OCI-LY3 (cell line): Measurements from ENCODE around the gene ATF4.

Source experiments
- H2AFZ ChIP-seq: fragments of 200-600, 300-600 bp; shearing (Covaris generic); 2 replicates; pipeline ENCODE4 v1.6.0; 2014; ENCODE audit warnings: antibody characterized with exemption, low read depth, low read length
- H3K27ac ChIP-seq: fragments of 200-600, 300-600 bp; sonication (generic); 2 replicates; pipeline ENCODE4 v1.5.1; 2014; ENCODE audit warnings: mild to moderate bottlenecking, low read length, moderate library complexity, mixed read lengths
- H3K27me3 ChIP-seq: fragments of 200-600, 300-600 bp; sonication (generic); 2 replicates; pipeline ENCODE4 v1.6.1; 2014; ENCODE audit warnings: low read depth, low read length, mixed read lengths
- H3K36me3 ChIP-seq: fragments of 200-600, 300-600 bp; sonication (generic); replicated peaks from 2 replicates; pipeline ENCODE3; 2014; ENCODE audit warnings: low read depth, low read length, mixed read lengths
- H3K4me1 ChIP-seq: fragments of 300-600, 200-600 bp; sonication (generic); 2 replicates; pipeline ENCODE4 v1.6.1; 2014; ENCODE audit warnings: low read length, mixed read lengths
- H3K4me2 ChIP-seq: fragments of 200-600, 300-600 bp; sonication (generic); 2 replicates; pipeline ENCODE4 v1.6.1; 2014; ENCODE audit warnings: low read length, mixed read lengths
- H3K4me3 ChIP-seq: fragments of 300-600, 200-600 bp; sonication (generic); 2 replicates; pipeline ENCODE4 v1.5.1; 2014; ENCODE audit warnings: antibody characterized with exemption, mild to moderate bottlenecking, low read length, moderate library complexity
- H3K79me2 ChIP-seq: fragments of 300-600, 200-600 bp; shearing (Covaris generic); 2 replicates; pipeline ENCODE4 v1.6.1; 2014; ENCODE audit warnings: mild to moderate bottlenecking, low read length, mixed read lengths
- H3K9ac ChIP-seq: fragments of 300-600, 200-600 bp; shearing (Covaris generic); 2 replicates; pipeline ENCODE4 v1.6.0; 2014; ENCODE audit warnings: mild to moderate bottlenecking, low read length, moderate library complexity
- H3K9me3 ChIP-seq: fragments of 200-600, 300-600 bp; shearing (Covaris generic); 2 replicates; pipeline ENCODE4 v1.6.1; 2014; ENCODE audit warnings: low read length, mixed read lengths; ENCODE audit not compliant: insufficient read depth
- H4K20me1 ChIP-seq: fragments of 200-600, 300-600 bp; sonication (generic); 2 replicates; pipeline ENCODE4 v1.6.1; 2016; ENCODE audit warnings: low read length, mixed read lengths; ENCODE audit not compliant: insufficient read depth
- CTCF ChIP-seq: fragments of 200-600, 300-600 bp; sonication (generic); IDR thresholded peaks from 2 replicates; pipeline ENCODE4 v1.5.1; 2014; ENCODE audit warnings: antibody characterized with exemption, low read length, low read depth
- EZH2phosphoT487 ChIP-seq: fragments of 200-600 bp; shearing (Covaris generic); IDR thresholded peaks from 2 replicates; pipeline ENCODE4 v1.6.1; 2018; ENCODE audit warnings: antibody characterized with exemption, mixed run types, low read depth

The ATF4 gene

DNA sequence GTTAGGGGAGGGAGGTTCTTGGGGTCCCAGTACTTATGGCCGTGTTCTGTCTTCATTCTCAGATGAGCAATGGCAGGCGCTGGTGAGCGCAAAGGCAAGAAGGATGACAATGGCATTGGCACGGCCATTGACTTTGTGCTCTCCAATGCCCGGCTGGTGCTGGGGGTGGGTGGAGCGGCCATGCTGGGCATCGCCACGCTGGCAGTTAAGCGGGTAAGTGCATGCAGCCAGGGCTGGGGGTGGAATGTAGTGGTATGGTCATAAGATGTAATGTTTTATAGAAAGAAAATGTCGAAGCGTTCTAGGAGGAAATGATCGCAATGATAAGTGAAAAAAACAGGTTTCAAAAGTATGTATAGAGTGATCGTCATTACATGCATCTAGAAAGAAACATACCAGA is 9.1 kb upstream of the ATF4 start:
- H3K9ac ChIP-seq: no peak overlapping the region
- H4K20me1 ChIP-seq: peaks cover 19% of the 10 kb centered on the region
- no peak overlapping the region for H3K4me2 ChIP-seq
- H3K36me3 ChIP-seq: peaks cover 72% of the 10 kb centered on the region
- H3K27ac ChIP-seq: no peak overlapping the region
- no peaks in the 10 kb centered on the region for H3K27me3 ChIP-seq
- H3K9me3 ChIP-seq: no peaks in the 10 kb centered on the region
- TF ChIP-seq CTCF (no peak), EZH2phosphoT487 (no peak)
- peaks cover 41% of the 10 kb centered on the region for H3K4me1 ChIP-seq
- peaks cover 78% of the 10 kb centered on the region for H3K79me2 ChIP-seq
- no peak overlapping the region for H3K4me3 ChIP-seq
- no peak overlapping the region for H2AFZ ChIP-seq

- no peaks in the 10 kb centered on the region for H3K27me3 ChIP-seq
Measured at GRCh38 chr22:39512026-39512425, 8.3 kb upstream of the ATF4 start.

GRCh38 chr22:39513791-39514190 is 6.6 kb upstream of the ATF4 start:
- no peak overlapping the region for H3K4me2 ChIP-seq
- no peaks in the 10 kb centered on the region for H3K27me3 ChIP-seq
- no peak overlapping the region for H3K27ac ChIP-seq
- peaks cover 19% of the 10 kb centered on the region for H4K20me1 ChIP-seq
- no peaks in the 10 kb centered on the region for H3K9me3 ChIP-seq
- H3K79me2 ChIP-seq: peaks cover 76% of the 10 kb centered on the region
- H2AFZ ChIP-seq: no peak overlapping the region
- peaks cover 41% of the 10 kb centered on the region for H3K4me1 ChIP-seq
- peaks cover 63% of the 10 kb centered on the region for H3K36me3 ChIP-seq
- H3K4me3 ChIP-seq: no peak overlapping the region
- TF ChIP-seq EZH2phosphoT487: no peak
- TF ChIP-seq CTCF: no peak
- no peak overlapping the region for H3K9ac ChIP-seq

More at GRCh38 chr22:39512026-39512425, 8.3 kb upstream of the ATF4 start:
- Histone ChIP-seq H3K36me3 (peaks cover 68% of the 10 kb centered on the region), H4K20me1 (peaks cover 19% of the 10 kb centered on the region), H3K4me2 (no peak overlapping the region), H3K79me2 (peaks cover 75% of the 10 kb centered on the region), H3K4me3 (no peak overlapping the region), H3K9ac (no peak overlapping the region), H2AFZ (no peak overlapping the region), H3K4me1 (peaks cover 43% of the 10 kb centered on the region), H3K27ac (no peak overlapping the region), H3K9me3 (no peaks in the 10 kb centered on the region)
- TF ChIP-seq CTCF (no peak), EZH2phosphoT487 (no peak)

GRCh38 chr22:39514373-39514973 is 5.9 kb upstream of the ATF4 start:
- H4K20me1 ChIP-seq: peaks cover 18% of the 10 kb centered on the region
- H3K9ac ChIP-seq: no peak overlapping the region
- H3K9me3 ChIP-seq: no peaks in the 10 kb centered on the region
- peaks cover 76% of the 10 kb centered on the region for H3K79me2 ChIP-seq
- H3K4me1 ChIP-seq: peaks cover 38% of the 10 kb centered on the region
- H3K27ac ChIP-seq: peak overlapping the region; percentile 65; the same call in 1 of the 2 replicates
- no peaks in the 10 kb centered on the region for H3K27me3 ChIP-seq
- H3K4me2 ChIP-seq: no peak overlapping the region
- H2AFZ ChIP-seq: no peak overlapping the region
- TF ChIP-seq CTCF (peak; percentile 88), EZH2phosphoT487 (no peak)
- H3K36me3 ChIP-seq: peaks cover 59% of the 10 kb centered on the region
- no peak overlapping the region for H3K4me3 ChIP-seq
